Panc1 (cell line): ENCODE results near the gene PPP2R3B. TPM values are rescaled to one million over a fixed set of nuclear protein-coding genes. Genes with fewer than 3 reads are reported as not detected.

Experiments
- ATAC-seq: fragments of 200-7000 bp; cut with Tn5 transposase; 2 replicates; pipeline ENCODE4 v1.9.1; 2020; ENCODE audit warnings: mild to moderate bottlenecking, moderate library complexity
- BruUV-seq: library from RNA; stranded (reverse); fragments of 400-500 nt; replicated peaks from 2 replicates; lab custom pipeline; 2021; lab: Mats Ljungman, UMichigan
- CTCF ChIA-PET: fragments of 300-600 bp; sonication (Branson Sonifier 250); formaldehyde crosslinking; loops from one replicate; lab custom pipeline; 2022; ENCODE audit warnings: antibody characterized with exemption; lab: Charles Lee
- POLR2A ChIA-PET: fragments of 300-600 bp; sonication (Branson Sonifier 250); formaldehyde crosslinking; loops from one replicate; lab custom pipeline; 2022; ENCODE audit warnings: antibody characterized with exemption; lab: Charles Lee
- DNase-seq: peaks from one replicate; pipeline ENCODE4 v3.0.0-alpha.2; 2010; ENCODE audit warnings: low read depth, low spot score
- H3K27ac ChIP-seq: 2 replicates; pipeline ENCODE4 v1.5.1; 2011; ENCODE audit warnings: mild to moderate bottlenecking, low read length, inconsistent platforms
- H3K27me3 ChIP-seq: fragments of 200-500 bp; sonication (Bioruptor generic); 2 replicates; pipeline ENCODE4 v1.6.0; 2014; ENCODE audit warnings: low read length, inconsistent platforms; ENCODE audit not compliant: control insufficient read depth, insufficient read depth
- H3K36me3 ChIP-seq: fragments of 200-500 bp; sonication (Bioruptor generic); 2 replicates; pipeline ENCODE4 v1.5.1; 2014; ENCODE audit warnings: inconsistent platforms, mild to moderate bottlenecking, low read length, moderate library complexity; ENCODE audit not compliant: control insufficient read depth, insufficient read depth
- H3K4me1 ChIP-seq: 2 replicates; pipeline ENCODE4 v1.5.1; 2011; ENCODE audit warnings: inconsistent platforms, mild to moderate bottlenecking, low read length, moderate library complexity; ENCODE audit not compliant: control insufficient read depth, insufficient read depth
- H3K4me3 ChIP-seq, 2 experiments: 2 replicates each; pipeline ENCODE4 v1.5.1; 2011 to 2012; ENCODE audit warnings: low read depth in 2 of 2, low read length in 2 of 2, mild to moderate bottlenecking in 2 of 2, inconsistent platforms in 1 of 2, moderate library complexity in 1 of 2
- H3K9me3 ChIP-seq: fragments of 200-500 bp; sonication (Bioruptor generic); 2 replicates; pipeline ENCODE4 v1.5.1; 2014; ENCODE audit warnings: low read depth, mild to moderate bottlenecking, inconsistent platforms, low read length, moderate library complexity; ENCODE audit not compliant: control insufficient read depth, insufficient read depth
- CTCF ChIP-seq: fragments of 450-650 bp; IDR thresholded peaks from 2 replicates; pipeline ENCODE4 v1.5.1; 2017; ENCODE audit warnings: mild to moderate bottlenecking
- POLR2AphosphoS5 ChIP-seq: IDR thresholded peaks from 2 replicates; pipeline ENCODE4 v1.6.1; 2012; ENCODE audit warnings: mild to moderate bottlenecking, low read depth, low read length, moderate library complexity
- REST ChIP-seq, 2 experiments: IDR thresholded peaks; 2 replicates each; pipeline ENCODE4 v1.6.1; 2011 to 2012; ENCODE audit warnings: low read depth in 2 of 2, control low read depth in 1 of 2, low read length in 1 of 2, mild to moderate bottlenecking in 1 of 2, moderate library complexity in 1 of 2; ENCODE audit not compliant: insufficient read depth in 1 of 2
- SIN3A ChIP-seq: IDR thresholded peaks from 2 replicates; pipeline ENCODE4 v1.6.1; 2012; ENCODE audit warnings: low read depth, mild to moderate bottlenecking, low read length, moderate library complexity, borderline replicate concordance; ENCODE audit not compliant: insufficient read depth
- TCF7L2 ChIP-seq: IDR thresholded peaks from 2 replicates; pipeline ENCODE4 v1.6.1; 2011; ENCODE audit warnings: mild to moderate bottlenecking, low read depth, low read length, inconsistent platforms
- in situ Hi-C: cut with HindIII; loops from 2 replicates; pipeline ENCODE4 v1.10.0; 2016; ENCODE audit warnings: low sequenced_read_pairs, low pct_unique_long_range_greater_than_20kb
- intact Hi-C: fragments of 100-400 bp; cut with micrococcal nuclease; formaldehyde crosslinking; loops from one replicate; pipeline ENCODE4 v1.10.0; 2022; ENCODE audit not compliant: unreplicated experiment
- total RNA-seq: library from RNA; stranded (reverse); gene quantifications from one replicate; pipeline ENCODE4 v1.2.1, GENCODE V29; 2021; ENCODE audit not compliant: unreplicated experiment

The PPP2R3B gene
- total RNA-seq, 1 experiment from 2014 or later: 19.2 TPM

- H3K36me3 ChIP-seq: no peaks in the 10 kb centered on the region
- intact Hi-C loops (no loop called here), in situ Hi-C loops (no loop called here)
- DNase-seq (no peak), ATAC-seq (no peak)
- H3K27me3 ChIP-seq: no peaks in the 10 kb centered on the region
- no TSS peak for BruUV-seq
- H3K4me3 ChIP-seq: no peak overlapping the region
- TF ChIP-seq POLR2AphosphoS5 (no peak), TCF7L2 (no peak), CTCF (no peak), REST (IDR thresholded peaks at IDR 0.05; ENCODE audit: insufficient read depth in 1 of 2, low read depth in 2 of 2, low read length in 1 of 2) (no peak), SIN3A (no peak)
- ChIA-PET POLR2A (no interaction called here), CTCF (no interaction called here)
- H3K4me1 ChIP-seq: no peaks in the 10 kb centered on the region
- no peaks in the 10 kb centered on the region for H3K9me3 ChIP-seq
- no peak overlapping the region for H3K27ac ChIP-seq
These were observed 47.8 kb downstream of the PPP2R3B start for GRCh38 chrX:338836-339400.

GRCh38 chrX:338281-338835, 48.3 kb downstream of the PPP2R3B start:
- no peaks in the 10 kb centered on the region for H3K9me3 ChIP-seq
- intact Hi-C loops: no loop called here
- ChIA-PET POLR2A (no interaction called here), CTCF (no interaction called here)
- no TSS peak for BruUV-seq
- no peaks in the 10 kb centered on the region for H3K27me3 ChIP-seq
- H3K36me3 ChIP-seq: no peaks in the 10 kb centered on the region
- in situ Hi-C loops: no loop called here
- no peaks in the 10 kb centered on the region for H3K4me1 ChIP-seq
- TF ChIP-seq TCF7L2: no peak
- TF ChIP-seq CTCF: no peak
- no peak for TF ChIP-seq SIN3A
- TF ChIP-seq POLR2AphosphoS5: no peak
- no peak for TF ChIP-seq REST (IDR thresholded peaks at IDR 0.05; ENCODE audit: insufficient read depth in 1 of 2, low read depth in 2 of 2, low read length in 1 of 2)
- H3K27ac ChIP-seq: no peak overlapping the region
- ATAC-seq: no peak
- H3K4me3 ChIP-seq: no peak overlapping the region
- no peak for DNase-seq
